ENCODE data around the gene PRSS33. TPM values are rescaled to one million over a fixed set of nuclear protein-coding genes. Genes with fewer than 3 reads are reported as not detected.
A peak's percentile ranks its signal among the peaks of the same experiment; 100 is the strongest.

The PRSS33 gene
- total and polyA plus RNA-seq, 2 donors from 2014 or later = not detected

GRCh38 chr16:2736476-2737237, 50.7 kb downstream of the PRSS33 start:
- FAIRE-seq = no peak
- DNase-seq = peak in 1 of 5 donors; percentile 20
- no peak for TF ChIP-seq CTCF (IDR thresholded peaks at IDR 0.05; ENCODE audit: borderline replicate concordance, extremely low read depth, insufficient read depth)

DNA sequence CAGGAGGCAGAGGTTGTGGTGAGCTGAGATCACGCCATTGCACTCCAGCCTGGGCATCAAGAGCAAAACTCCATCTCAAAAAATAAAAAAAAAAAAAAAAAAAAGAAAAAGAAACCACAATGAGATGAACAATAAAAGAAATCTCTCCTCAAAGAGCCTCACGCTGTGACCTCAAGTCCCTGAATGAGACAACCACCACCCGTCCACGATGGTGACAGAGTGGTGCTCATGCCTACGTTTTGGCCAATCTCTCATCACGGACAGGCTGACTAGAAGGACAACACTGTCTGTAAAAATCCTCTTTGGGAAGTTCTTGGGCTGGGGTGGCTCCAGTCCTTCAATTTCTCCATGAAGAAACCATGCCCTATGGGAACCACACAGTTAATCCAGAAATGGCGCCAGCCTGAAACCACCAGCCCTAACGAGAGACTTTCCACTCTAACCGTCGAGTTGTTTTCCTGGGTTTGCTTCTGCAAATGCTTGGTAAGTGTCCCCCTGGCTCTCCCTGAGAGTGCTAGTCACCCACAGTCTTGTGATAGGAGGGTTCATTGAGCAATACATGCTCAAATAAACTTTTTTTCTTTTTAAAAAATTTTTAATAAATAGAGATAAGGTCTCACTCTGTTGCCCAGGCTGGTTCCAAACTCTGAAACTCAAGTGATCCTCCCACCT, 52.4 kb downstream of the PRSS33 start:
- intact Hi-C loops (cut with DNase I) = no loop called here
- Histone ChIP-seq H3K27ac (ENCODE audit: low read depth in 2 of 2, low read length in 2 of 2) (no peak overlapping the region), H3K4me3 (ENCODE audit: low read length in 3 of 3) (no peak overlapping the region), H3K36me3 (ENCODE audit: control insufficient read depth in 2 of 3, insufficient read depth in 3 of 3, low read length in 3 of 3) (no peaks in the 10 kb centered on the region), H3K9me3 (ENCODE audit: control insufficient read depth in 2 of 3, insufficient read depth in 1 of 3, low read length in 3 of 3) (no peaks in the 10 kb centered on the region), H3K27me3 (ENCODE audit: control insufficient read depth, insufficient read depth, low read length) (no peaks in the 10 kb centered on the region), H3K9ac (ENCODE audit: low read length in 3 of 3) (no peak overlapping the region), H3K4me1 (ENCODE audit: control insufficient read depth in 2 of 3, insufficient read depth in 2 of 3, low read depth in 1 of 3, low read length in 3 of 3) (no peaks in the 10 kb centered on the region)
- no peak for TF ChIP-seq CTCF (IDR thresholded peaks at IDR 0.05; ENCODE audit: borderline replicate concordance, extremely low read depth, insufficient read depth)
- FAIRE-seq = no peak
- DNase-seq = no peak

More at GRCh38 chr16:2736476-2737237, 50.7 kb downstream of the PRSS33 start:
- intact Hi-C loops (cut with DNase I) = no loop called here
- H3K36me3 ChIP-seq (ENCODE audit: control insufficient read depth in 2 of 3, insufficient read depth in 3 of 3, low read length in 3 of 3) = no peaks in the 10 kb centered on the region
- no peaks in the 10 kb centered on the region for H3K4me1 ChIP-seq (ENCODE audit: control insufficient read depth in 2 of 3, insufficient read depth in 2 of 3, low read depth in 1 of 3, low read length in 3 of 3)
- H3K4me3 ChIP-seq (ENCODE audit: low read length in 3 of 3) = no peak overlapping the region
- H3K27me3 ChIP-seq (ENCODE audit: control insufficient read depth, insufficient read depth, low read length) = no peaks in the 10 kb centered on the region
- H3K9me3 ChIP-seq (ENCODE audit: control insufficient read depth in 2 of 3, insufficient read depth in 1 of 3, low read length in 3 of 3) = no peaks in the 10 kb centered on the region
- no peak overlapping the region for H3K27ac ChIP-seq (ENCODE audit: low read depth in 2 of 2, low read length in 2 of 2)
- H3K9ac ChIP-seq (ENCODE audit: low read length in 3 of 3) = no peak overlapping the region

Other genes with a start within 250 kb of the PRSS33 start
- gene PDPK1, start 249.5 kb downstream of the PRSS33 start, total RNA-seq = 52.3 TPM
- gene PDPK1, start 249.5 kb downstream of the PRSS33 start, polyA plus RNA-seq (ENCODE audit: insufficient read depth, low read depth, low replicate concordance) = 14.3 TPM
- gene KCTD5, start 105.0 kb downstream of the PRSS33 start, total RNA-seq = 19.9 TPM
- gene KCTD5, start 105.0 kb downstream of the PRSS33 start, polyA plus RNA-seq (ENCODE audit: insufficient read depth, low read depth, low replicate concordance) = 12.8 TPM
- 2.1 TPM for gene PRSS27, start 67.3 kb downstream of the PRSS33 start, total RNA-seq
- 0.41 TPM for gene PRSS27, start 67.3 kb downstream of the PRSS33 start, polyA plus RNA-seq (ENCODE audit: insufficient read depth, low read depth, low replicate concordance)
- 621 TPM for gene SRRM2, start 34.9 kb downstream of the PRSS33 start, total RNA-seq
- gene SRRM2, start 34.9 kb downstream of the PRSS33 start, polyA plus RNA-seq (ENCODE audit: insufficient read depth, low read depth, low replicate concordance) = 386 TPM
- gene ELOB, start 10.3 kb downstream of the PRSS33 start, total RNA-seq = 226 TPM
- 836 TPM for gene ELOB, start 10.3 kb downstream of the PRSS33 start, polyA plus RNA-seq (ENCODE audit: insufficient read depth, low read depth, low replicate concordance)
- not detected for gene PRSS41, start 10.9 kb upstream of the PRSS33 start, total RNA-seq
- not detected for gene PRSS41, start 10.9 kb upstream of the PRSS33 start, polyA plus RNA-seq (ENCODE audit: insufficient read depth, low read depth, low replicate concordance)
- gene PRSS21, start 29.7 kb upstream of the PRSS33 start, total RNA-seq = 0.54 TPM
- gene PRSS21, start 29.7 kb upstream of the PRSS33 start, polyA plus RNA-seq (ENCODE audit: insufficient read depth, low read depth, low replicate concordance) = not detected
- gene ZG16B, start 42.7 kb upstream of the PRSS33 start, total RNA-seq = 0.98 TPM
- gene ZG16B, start 42.7 kb upstream of the PRSS33 start, polyA plus RNA-seq (ENCODE audit: insufficient read depth, low read depth, low replicate concordance) = 0.69 TPM
- 30.8 TPM for gene PRSS22, start 70.6 kb upstream of the PRSS33 start, total RNA-seq
- 11.0 TPM for gene PRSS22, start 70.6 kb upstream of the PRSS33 start, polyA plus RNA-seq (ENCODE audit: insufficient read depth, low read depth, low replicate concordance)
- 31.3 TPM for gene FLYWCH2, start 95.7 kb upstream of the PRSS33 start, total RNA-seq
- 52.5 TPM for gene FLYWCH2, start 95.7 kb upstream of the PRSS33 start, polyA plus RNA-seq (ENCODE audit: insufficient read depth, low read depth, low replicate concordance)
- 36.8 TPM for gene FLYWCH1, start 124.4 kb upstream of the PRSS33 start, total RNA-seq
- gene FLYWCH1, start 124.4 kb upstream of the PRSS33 start, polyA plus RNA-seq (ENCODE audit: insufficient read depth, low read depth, low replicate concordance) = 24.5 TPM
- gene KREMEN2, start 176.7 kb upstream of the PRSS33 start, total RNA-seq = not detected
- not detected for gene KREMEN2, start 176.7 kb upstream of the PRSS33 start, polyA plus RNA-seq (ENCODE audit: insufficient read depth, low read depth, low replicate concordance)
- 5.9 TPM for gene PAQR4, start 181.8 kb upstream of the PRSS33 start, total RNA-seq
- gene PAQR4, start 181.8 kb upstream of the PRSS33 start, polyA plus RNA-seq (ENCODE audit: insufficient read depth, low read depth, low replicate concordance) = 3.5 TPM
- 2.2 TPM for gene PKMYT1, start 192.9 kb upstream of the PRSS33 start, total RNA-seq
- 0.97 TPM for gene PKMYT1, start 192.9 kb upstream of the PRSS33 start, polyA plus RNA-seq (ENCODE audit: insufficient read depth, low read depth, low replicate concordance)
- gene CLDN9, start 225.4 kb upstream of the PRSS33 start, total RNA-seq = 0.60 TPM
- not detected for gene CLDN9, start 225.4 kb upstream of the PRSS33 start, polyA plus RNA-seq (ENCODE audit: insufficient read depth, low read depth, low replicate concordance)
- gene CLDN6, start 230.6 kb upstream of the PRSS33 start, total RNA-seq = 0.47 TPM
- gene CLDN6, start 230.6 kb upstream of the PRSS33 start, polyA plus RNA-seq (ENCODE audit: insufficient read depth, low read depth, low replicate concordance) = not detected
- 114 TPM for gene TNFRSF12A, start 232.8 kb upstream of the PRSS33 start, total RNA-seq
- 87.3 TPM for gene TNFRSF12A, start 232.8 kb upstream of the PRSS33 start, polyA plus RNA-seq (ENCODE audit: insufficient read depth, low read depth, low replicate concordance)
- gene HCFC1R1, start 236.4 kb upstream of the PRSS33 start, total RNA-seq = 61.3 TPM
- 332 TPM for gene HCFC1R1, start 236.4 kb upstream of the PRSS33 start, polyA plus RNA-seq (ENCODE audit: insufficient read depth, low read depth, low replicate concordance)
- gene THOC6, start 236.5 kb upstream of the PRSS33 start, total RNA-seq = 26.1 TPM
- 21.2 TPM for gene THOC6, start 236.5 kb upstream of the PRSS33 start, polyA plus RNA-seq (ENCODE audit: insufficient read depth, low read depth, low replicate concordance)
- 12.1 TPM for gene BICDL2, start 249.4 kb upstream of the PRSS33 start, total RNA-seq
- 2.9 TPM for gene BICDL2, start 249.4 kb upstream of the PRSS33 start, polyA plus RNA-seq (ENCODE audit: insufficient read depth, low read depth, low replicate concordance)